NCI-H2171 (cell line): ENCODE measurements around the gene FBXL20.
"Not testable (repeated sequence)": the region's sequence is repeated elsewhere in the genome, so short reads cannot be mapped to it uniquely, and the experiment has no call there.

Experiments
- DNase-seq: peaks from one replicate; lab custom pipeline; 2025; lab: John Stamatoyannopoulos, UW

FBXL20 gene

GRCh38 chr17:39401412-39402243 is at the start of gene FBXL20:
Gene FBXL20 (minus strand): TSS chr17:39401626. CDS start chr17:39401402, 224 bp downstream.
- DNase-seq, result peak; percentile 88

GRCh38 chr17:39450847-39451581 is 49.6 kb upstream of the FBXL20 start, which contains the start of gene MED1:
Gene MED1 (minus strand): TSS chr17:39451263. CDS start chr17:39451062, 201 bp downstream.
- peak; percentile 99 for DNase-seq

- DNase-seq, result no peak
Measured at GRCh38 chr17:39450051-39450450, 48.6 kb upstream of the FBXL20 start.

GRCh38 chr17:39447561-39447960 is 46.1 kb upstream of the FBXL20 start:
- no peak for DNase-seq

GRCh38 chr17:39443326-39443725 is 41.9 kb upstream of the FBXL20 start:
- DNase-seq, result no peak

GRCh38 chr17:39439868-39440267 is 38.4 kb upstream of the FBXL20 start:
- not testable (repeated sequence) for DNase-seq

- no peak for DNase-seq
Measured at GRCh38 chr17:39429600-39429999, 28.2 kb upstream of the FBXL20 start.

GRCh38 chr17:39416141-39416540 is 14.7 kb upstream of the FBXL20 start:
- no peak for DNase-seq

- DNase-seq, result no peak
Measured at GRCh38 chr17:39410279-39410678, 8.9 kb upstream of the FBXL20 start.

- no peak for DNase-seq
Measured at GRCh38 chr17:39408360-39408759, 6.9 kb upstream of the FBXL20 start.

- no peak for DNase-seq
Measured at GRCh38 chr17:39406951-39407350, 5.5 kb upstream of the FBXL20 start.

GRCh38 chr17:39405436-39405835 is 4.0 kb upstream of the FBXL20 start:
- DNase-seq, result no peak

- DNase-seq, result no peak
Measured at GRCh38 chr17:39404542-39405378, 3.3 kb upstream of the FBXL20 start.

GRCh38 chr17:39402890-39403605 is 1.6 kb upstream of the FBXL20 start:
- DNase-seq, result no peak

GRCh38 chr17:39402244-39402889 is 941 bp upstream of the FBXL20 start:
- DNase-seq, result peak; percentile 89

GRCh38 chr17:39400547-39401411 is 647 bp downstream of the FBXL20 start:
- DNase-seq, result no peak

- no peak for DNase-seq
Measured at GRCh38 chr17:39399791-39400190, 1.6 kb downstream of the FBXL20 start.

- DNase-seq, result no peak
Measured at GRCh38 chr17:39393736-39394135, 7.7 kb downstream of the FBXL20 start.

- no peak for DNase-seq
Measured at GRCh38 chr17:39391448-39391847, 10.0 kb downstream of the FBXL20 start.

- no peak for DNase-seq
Measured at GRCh38 chr17:39385040-39385439, 16.4 kb downstream of the FBXL20 start.
